Measurements from ENCODE around the gene SLC6A19.

The SLC6A19 gene

DNA sequence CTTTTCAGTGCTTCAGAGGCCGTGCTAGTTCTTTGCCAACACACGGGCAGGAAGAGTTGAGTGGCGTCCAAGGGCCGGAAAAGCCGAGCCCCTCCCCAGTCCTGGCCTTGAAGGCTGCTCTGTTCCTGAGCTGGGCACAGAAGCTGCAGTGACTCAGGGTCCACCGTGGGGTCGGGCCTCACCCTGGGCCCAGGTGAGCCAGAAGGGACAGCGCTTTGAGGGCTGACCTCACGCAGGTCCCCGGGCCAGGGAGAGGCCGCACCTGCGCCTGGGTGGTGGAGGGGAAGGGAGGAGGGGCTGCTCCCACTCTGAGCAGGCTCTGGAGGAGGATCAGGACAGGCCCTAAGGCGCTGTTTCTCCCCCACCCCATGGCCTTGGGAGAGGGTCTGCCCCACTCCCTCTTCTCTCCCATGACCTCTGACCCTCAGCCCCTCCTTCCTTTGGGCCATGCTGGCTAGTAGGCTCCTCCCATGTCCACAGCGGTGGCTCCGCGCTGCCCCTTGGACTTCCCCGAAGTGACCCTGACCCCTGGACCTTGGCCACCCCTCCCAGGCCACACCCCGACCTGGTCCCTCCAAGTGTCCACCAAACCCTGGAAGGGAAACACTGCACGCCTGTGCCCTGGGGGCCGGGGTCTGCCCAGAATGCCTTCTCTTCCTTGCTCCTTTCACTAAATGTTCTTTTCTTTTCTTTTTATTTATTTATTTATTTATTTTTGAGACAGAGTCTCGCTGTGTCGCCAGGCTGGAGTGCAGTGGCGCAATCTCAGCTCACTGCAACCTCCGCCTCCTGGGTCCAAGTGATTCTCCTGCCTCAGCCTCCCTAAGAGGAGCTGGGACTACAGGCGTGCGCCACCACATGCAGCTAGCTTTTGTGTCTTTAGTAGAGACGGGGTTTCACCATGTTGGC, 19.7 kb upstream of the SLC6A19 start:
- DNase-seq (ENCODE audit: low read depth), result no peak
- TF ChIP-seq, protein P1, sequence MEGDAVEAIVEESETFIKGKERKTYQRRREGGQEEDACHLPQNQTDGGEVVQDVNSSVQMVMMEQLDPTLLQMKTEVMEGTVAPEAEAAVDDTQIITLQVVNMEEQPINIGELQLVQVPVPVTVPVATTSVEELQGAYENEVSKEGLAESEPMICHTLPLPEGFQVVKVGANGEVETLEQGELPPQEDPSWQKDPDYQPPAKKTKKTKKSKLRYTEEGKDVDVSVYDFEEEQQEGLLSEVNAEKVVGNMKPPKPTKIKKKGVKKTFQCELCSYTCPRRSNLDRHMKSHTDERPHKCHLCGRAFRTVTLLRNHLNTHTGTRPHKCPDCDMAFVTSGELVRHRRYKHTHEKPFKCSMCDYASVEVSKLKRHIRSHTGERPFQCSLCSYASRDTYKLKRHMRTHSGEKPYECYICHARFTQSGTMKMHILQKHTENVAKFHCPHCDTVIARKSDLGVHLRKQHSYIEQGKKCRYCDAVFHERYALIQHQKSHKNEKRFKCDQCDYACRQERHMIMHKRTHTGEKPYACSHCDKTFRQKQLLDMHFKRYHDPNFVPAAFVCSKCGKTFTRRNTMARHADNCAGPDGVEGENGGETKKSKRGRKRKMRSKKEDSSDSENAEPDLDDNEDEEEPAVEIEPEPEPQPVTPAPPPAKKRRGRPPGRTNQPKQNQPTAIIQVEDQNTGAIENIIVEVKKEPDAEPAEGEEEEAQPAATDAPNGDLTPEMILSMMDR (conservative IDR thresholded peaks at IDR 0.05; ENCODE audit: low read length), result no peak
- no peak overlapping the region for H3K4me3 ChIP-seq (ENCODE audit: low read length)

DNA sequence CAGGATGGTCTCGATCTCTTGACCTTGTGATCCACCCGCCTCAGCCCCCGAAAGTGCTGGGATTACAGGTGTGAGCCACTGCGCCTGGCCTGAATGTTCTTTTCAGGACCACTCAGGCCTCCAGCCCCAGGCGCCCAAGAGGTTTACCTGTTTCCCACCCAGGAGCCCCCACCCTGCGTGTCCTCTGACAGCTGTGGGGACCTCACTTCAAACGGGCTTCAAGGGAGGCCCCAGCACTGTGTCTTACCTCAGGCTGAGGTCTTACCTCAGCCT, 19.1 kb upstream of the SLC6A19 start:
- DNase-seq (ENCODE audit: low read depth), result no peak
- H3K4me3 ChIP-seq (ENCODE audit: low read length), result no peak overlapping the region
- TF ChIP-seq, protein P1 (conservative IDR thresholded peaks at IDR 0.05; ENCODE audit: low read length), result no peak

DNA sequence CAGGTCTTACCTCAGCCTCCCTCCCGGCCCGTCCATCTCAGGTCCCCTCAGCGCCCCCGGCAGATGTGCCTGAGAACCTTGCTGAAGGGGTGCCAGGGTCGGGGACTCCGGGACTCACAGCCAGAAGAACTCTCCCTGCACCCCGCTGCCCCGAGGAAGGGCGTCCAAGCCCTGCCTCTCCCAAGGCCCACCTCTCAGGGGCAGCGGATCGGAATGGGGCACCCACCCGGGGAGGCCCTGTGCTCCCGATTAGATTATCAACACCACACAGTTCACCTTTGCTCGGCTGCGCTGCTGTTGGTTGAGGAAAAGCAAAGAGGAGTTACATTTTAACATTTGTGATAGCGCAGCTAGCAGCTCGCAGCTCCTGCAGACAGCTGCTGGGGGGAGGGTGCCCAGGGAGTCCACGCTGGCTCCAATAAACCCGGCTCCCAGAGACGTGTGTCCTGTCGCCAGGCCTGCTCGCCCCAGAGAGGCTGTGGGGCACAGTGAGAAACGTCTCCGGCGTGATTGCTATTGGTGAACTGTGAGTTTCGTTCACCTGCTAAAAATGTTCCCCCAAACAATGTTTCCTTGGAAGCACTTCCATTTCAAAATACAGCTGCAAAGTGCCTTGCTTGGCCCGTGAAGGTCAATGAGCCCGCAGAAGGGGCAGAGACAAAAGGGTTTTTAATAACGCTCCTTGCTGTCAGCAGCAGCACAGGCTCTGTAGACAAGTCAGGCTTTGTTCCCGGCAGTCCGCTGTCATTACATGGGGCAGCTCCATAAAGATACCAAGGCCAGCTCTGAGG, 18.6 kb upstream of the SLC6A19 start:
- TF ChIP-seq, protein P1 (conservative IDR thresholded peaks at IDR 0.05; ENCODE audit: low read length), result no peak
- no peak overlapping the region for H3K4me3 ChIP-seq (ENCODE audit: low read length)
- DNase-seq (ENCODE audit: low read depth), result no peak

DNA sequence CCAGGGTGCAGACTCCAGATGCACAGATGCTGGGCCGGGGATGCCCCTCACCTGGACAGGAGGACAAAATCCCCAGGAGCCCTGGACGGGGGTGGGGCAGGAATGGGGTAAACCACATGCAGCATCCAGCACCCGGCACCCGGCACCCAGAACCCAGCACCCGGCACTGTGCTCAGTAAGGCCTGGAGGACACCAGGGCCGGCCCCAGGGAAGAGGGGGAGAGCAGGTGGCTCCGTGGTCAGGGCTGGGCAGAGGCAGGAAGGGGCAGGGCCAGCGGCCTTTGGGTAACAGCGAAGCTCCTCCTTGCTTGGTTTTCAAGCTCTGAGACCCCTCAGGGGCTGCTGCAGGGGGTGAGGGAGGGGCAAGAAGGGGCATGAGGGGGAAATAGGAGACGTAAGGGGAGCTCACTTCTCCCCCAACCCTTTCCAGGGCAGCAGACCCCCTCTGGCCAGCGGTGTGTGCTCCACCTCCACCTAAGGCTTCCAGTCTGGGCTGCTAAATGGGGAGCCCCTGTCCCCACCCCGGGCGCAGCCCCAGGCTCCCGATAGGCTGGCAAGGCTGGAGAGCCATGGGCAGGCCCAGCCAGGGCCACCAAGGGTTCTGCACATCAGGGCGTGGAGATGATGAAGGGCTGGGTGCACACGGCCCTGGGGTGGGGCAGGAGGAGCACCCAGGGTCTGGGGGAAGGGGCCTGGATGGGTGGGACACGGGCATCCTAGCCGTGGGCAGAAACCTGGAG, 17.8 kb upstream of the SLC6A19 start:
- H3K4me3 ChIP-seq (ENCODE audit: low read length), result no peak overlapping the region
- TF ChIP-seq, protein P1 (conservative IDR thresholded peaks at IDR 0.05; ENCODE audit: low read length), result no peak
- no peak for DNase-seq (ENCODE audit: low read depth)

DNA sequence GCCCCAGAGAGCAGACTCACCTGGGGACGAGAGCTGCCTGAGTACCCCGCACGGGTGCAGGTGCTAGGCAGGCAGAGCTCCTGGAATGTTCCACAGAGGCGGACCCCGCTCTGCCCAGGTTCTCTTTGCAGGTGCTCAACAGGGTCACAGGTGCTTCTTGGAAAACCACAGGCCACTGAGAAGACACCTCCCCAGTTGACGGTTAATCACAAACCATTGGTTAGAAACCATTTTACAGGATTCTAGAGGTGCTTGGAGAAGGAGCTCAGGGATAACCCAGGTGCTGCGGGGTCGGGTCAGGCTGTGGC, 17.3 kb upstream of the SLC6A19 start:
- DNase-seq (ENCODE audit: low read depth), result no peak
- TF ChIP-seq, protein P1 (conservative IDR thresholded peaks at IDR 0.05; ENCODE audit: low read length), result no peak
- H3K4me3 ChIP-seq (ENCODE audit: low read length), result no peak overlapping the region

DNA sequence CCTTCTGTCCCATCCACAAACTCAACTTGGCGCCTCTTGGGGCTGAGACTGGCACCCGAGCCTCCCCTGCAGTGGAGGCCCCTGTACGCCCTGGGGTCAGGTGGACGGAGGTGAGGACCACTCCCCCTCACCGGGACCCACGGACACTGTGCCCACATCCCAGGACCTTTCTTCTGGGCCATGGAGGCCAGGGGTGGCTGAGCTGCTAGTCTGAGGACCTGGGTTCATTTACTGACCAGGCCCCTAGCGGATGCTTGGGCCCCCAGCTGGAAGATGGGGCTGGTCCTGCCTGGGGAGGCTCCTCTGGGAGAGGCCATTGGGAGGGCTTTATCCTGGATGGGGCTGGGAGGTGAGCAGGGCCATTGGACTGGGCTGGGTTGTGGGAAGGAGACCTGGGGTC, 16.9 kb upstream of the SLC6A19 start:
- TF ChIP-seq, protein P1 (conservative IDR thresholded peaks at IDR 0.05; ENCODE audit: low read length), result no peak
- no peak for DNase-seq (ENCODE audit: low read depth)
- H3K4me3 ChIP-seq (ENCODE audit: low read length), result no peak overlapping the region
